ENCODE measurements around the gene DCP1B.
A peak's percentile ranks its signal among the peaks of the same experiment; 100 is the strongest.

Gene DCP1B

DNA sequence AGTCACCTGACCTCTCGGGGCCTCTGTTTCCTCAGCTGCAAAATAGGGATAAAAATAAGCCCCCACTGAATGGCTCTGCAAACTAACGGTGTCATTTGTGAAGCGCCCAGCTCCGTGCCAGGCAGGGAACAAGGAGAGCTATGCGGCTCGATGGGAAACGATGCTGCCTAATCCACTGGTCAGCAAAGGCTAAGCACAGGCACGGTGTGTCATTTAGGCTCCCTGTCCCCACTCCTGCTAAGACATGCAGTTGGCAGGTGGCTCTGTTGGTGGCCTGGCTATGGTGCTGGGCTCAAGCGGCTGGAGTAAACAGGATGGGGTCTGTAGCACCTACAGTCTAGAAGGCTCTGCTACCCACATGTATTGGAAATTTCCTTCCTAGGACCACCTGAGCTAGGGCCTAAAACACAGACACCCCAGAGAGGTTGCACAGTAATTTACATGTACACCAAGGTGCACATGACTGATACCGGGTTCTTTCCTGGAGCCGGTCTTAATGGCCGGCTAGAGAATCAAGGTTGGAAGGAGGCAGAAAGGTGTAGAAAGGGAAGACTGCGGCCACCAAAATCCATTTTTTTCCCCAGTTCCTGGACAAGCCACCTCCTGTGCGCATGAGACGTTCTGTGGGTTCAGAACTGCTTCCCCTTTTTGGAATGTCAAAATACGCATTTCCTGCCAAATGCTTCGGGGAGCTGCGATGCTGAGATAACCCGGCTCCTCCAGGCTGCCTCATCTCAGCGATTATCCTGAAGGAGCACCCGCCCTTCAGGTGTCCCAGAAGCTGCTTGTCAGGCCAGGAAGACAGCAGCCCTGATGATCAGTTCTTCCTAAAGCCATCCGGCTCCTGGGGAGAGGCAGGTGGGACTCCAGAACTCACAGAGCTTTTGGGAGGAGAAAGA lies 86.8 kb downstream of the DCP1B start:
- Histone ChIP-seq H3K4me2 (peak overlapping the region; percentile 94), H3K4me1 (peaks cover 97% of the 10 kb centered on the region), H3K27ac (peak overlapping the region; percentile 95), H3K4me3 (peak overlapping the region; percentile 70), H3K36me3 (no peaks in the 10 kb centered on the region; the same call in 1 of the 2 replicates), H4K20me1 (no peaks in the 10 kb centered on the region), H3K9me3 (no peaks in the 10 kb centered on the region), H3K9ac (peak overlapping the region; percentile 88), H3K27me3 (no peaks in the 10 kb centered on the region)
- no peak for TF ChIP-seq Cebpa-rat (IDR thresholded peaks at IDR 0.05)

DNA sequence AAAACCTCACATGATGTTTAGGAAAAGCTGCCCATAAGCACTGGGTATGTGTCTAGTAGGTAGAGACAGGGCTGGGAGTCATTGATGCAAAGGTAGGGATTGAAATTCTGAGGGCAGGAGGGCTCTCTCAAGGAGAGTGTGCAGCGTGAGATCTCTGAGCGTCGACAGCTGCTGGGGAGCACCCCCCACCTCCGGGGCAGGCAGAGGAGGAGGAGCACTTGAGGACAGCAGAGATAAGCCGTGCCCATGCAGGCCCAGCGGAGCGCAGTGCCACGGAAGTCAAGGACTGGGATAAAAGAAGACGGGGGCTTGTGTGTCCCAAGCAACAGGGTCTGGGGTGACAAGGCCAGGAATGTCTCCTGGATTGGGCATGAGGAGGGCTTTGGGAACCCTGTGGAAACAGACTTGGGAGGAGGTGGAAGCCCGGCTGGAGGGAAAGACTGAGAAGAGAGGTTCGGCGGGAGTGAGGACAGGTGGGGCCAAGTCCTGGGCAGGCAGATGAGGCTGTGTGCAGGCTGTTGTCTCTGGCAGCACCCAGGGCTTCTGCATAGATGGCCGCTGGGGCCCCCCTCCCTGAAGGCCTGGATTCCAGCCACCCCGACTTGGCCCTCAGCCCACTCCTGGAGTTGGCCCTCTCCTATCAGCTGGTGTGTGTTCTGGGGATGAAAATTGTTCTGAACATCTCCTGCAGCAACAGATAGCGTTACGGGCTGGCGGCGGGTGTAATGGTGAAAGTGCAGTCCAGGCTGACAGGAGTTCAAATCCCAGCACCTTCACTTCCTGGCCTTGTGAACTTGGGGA lies 87.7 kb downstream of the DCP1B start:
- H3K4me3 ChIP-seq = peak overlapping the region; percentile 70
- peak overlapping the region; percentile 88 for H3K9ac ChIP-seq
- peaks cover 99% of the 10 kb centered on the region for H3K4me1 ChIP-seq
- H3K27me3 ChIP-seq = no peaks in the 10 kb centered on the region
- no peaks in the 10 kb centered on the region for H3K9me3 ChIP-seq
- H3K27ac ChIP-seq = peak overlapping the region; percentile 95
- H4K20me1 ChIP-seq = no peaks in the 10 kb centered on the region
- H3K4me2 ChIP-seq = peak overlapping the region; percentile 94
- H3K36me3 ChIP-seq = no peaks in the 10 kb centered on the region; the same call in 1 of the 2 replicates
- no peak for TF ChIP-seq Cebpa-rat (IDR thresholded peaks at IDR 0.05)

DNA sequence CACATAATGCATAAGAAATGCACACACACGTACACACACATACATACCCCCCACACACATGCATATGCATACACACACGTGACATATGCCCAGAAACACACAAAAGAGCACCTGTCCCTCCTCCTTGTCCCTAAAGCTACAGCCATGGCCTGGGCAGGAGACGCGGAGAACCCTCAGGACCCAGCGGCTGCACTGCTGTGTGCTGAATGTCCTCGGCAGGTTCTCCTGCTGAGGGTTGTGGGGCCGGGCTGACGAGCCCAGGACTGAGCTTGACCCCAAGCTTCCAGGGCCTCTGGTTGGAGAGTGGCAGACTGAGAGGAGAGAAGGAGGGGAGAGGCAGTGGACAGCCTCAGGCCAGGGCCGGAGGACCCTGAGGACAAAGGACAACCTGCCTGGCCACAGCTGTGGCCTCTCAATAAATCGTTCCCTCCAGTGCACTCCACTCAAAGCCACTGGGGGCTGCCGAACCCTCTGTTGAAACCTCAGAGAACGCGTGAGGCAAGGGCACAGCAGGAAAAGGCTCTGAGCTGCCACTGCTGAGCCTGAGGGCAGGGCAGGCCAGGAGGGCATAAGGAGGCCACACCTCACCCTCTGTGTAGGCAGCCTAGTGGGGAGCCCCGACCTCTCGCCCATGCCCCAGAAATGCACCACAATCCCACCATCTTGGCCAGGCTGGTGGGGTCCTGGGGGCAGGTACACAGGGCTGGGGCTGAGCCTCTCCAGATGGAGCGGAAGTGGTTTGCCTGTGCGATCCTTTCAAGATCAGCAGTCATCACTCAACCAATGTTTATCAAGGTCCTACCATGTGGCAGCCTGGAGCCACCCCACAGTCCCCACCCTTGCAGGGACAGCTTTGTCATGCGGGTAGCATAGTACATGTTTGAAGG lies 88.9 kb downstream of the DCP1B start:
- Histone ChIP-seq H4K20me1 (no peaks in the 10 kb centered on the region), H3K9me3 (no peaks in the 10 kb centered on the region), H3K9ac (peak overlapping the region; percentile 88; the same call in 1 of the 2 replicates), H3K4me1 (peaks cover 91% of the 10 kb centered on the region), H3K4me2 (peak overlapping the region; percentile 94), H3K27me3 (no peaks in the 10 kb centered on the region), H3K36me3 (peaks cover under 1% of the 10 kb centered on the region; the same call in 1 of the 2 replicates), H3K4me3 (peak overlapping the region; percentile 23; the same call in 1 of the 2 replicates), H3K27ac (peak overlapping the region; percentile 95)
- TF ChIP-seq Cebpa-rat (IDR thresholded peaks at IDR 0.05) = no peak

DNA sequence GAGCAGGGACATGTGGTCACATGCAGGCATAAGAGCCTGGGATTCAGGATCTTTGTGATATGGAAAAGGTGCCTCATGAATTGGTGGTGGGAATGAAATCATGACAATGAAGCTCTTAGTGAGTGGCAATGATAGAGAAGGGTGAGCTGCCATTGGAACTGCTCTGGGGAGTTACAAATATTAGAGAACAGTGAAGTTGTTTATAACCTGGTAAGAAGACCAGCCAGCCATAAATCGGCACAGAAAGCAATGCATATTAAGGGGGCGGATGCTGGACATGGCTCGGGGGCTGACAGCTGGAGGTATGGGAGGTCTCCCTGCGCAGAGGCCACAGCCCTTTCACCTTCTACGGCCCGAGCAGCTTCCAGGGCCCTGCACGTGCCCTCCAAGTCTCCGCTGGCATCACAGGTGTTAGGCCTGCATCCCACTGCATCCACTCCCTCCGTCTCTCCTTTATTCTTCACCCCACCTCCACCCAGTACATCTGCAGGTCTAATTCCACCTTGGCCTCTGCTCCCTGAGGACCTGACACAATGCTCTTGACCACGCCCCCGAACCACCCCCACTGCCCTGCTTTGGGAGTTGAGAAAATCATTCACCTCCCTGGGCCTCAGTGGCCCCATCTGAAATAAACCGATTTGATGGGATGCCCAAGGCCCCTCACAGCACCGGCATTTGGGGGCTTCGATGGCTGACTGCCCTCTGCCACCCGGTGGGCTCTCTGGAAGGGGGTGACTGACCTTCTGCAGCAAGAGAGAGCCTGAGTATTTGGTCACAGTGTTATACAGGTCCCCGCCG lies 89.9 kb downstream of the DCP1B start:
- Histone ChIP-seq H3K9ac (no peak overlapping the region), H3K27me3 (no peaks in the 10 kb centered on the region), H3K36me3 (peaks cover 10% of the 10 kb centered on the region; the same call in 1 of the 2 replicates), H3K4me2 (peak overlapping the region; percentile 94), H3K9me3 (no peaks in the 10 kb centered on the region), H3K4me3 (no peak overlapping the region), H3K27ac (peak overlapping the region; percentile 95), H3K4me1 (peaks cover 81% of the 10 kb centered on the region), H4K20me1 (no peaks in the 10 kb centered on the region)
- no peak for TF ChIP-seq Cebpa-rat (IDR thresholded peaks at IDR 0.05)

DNA sequence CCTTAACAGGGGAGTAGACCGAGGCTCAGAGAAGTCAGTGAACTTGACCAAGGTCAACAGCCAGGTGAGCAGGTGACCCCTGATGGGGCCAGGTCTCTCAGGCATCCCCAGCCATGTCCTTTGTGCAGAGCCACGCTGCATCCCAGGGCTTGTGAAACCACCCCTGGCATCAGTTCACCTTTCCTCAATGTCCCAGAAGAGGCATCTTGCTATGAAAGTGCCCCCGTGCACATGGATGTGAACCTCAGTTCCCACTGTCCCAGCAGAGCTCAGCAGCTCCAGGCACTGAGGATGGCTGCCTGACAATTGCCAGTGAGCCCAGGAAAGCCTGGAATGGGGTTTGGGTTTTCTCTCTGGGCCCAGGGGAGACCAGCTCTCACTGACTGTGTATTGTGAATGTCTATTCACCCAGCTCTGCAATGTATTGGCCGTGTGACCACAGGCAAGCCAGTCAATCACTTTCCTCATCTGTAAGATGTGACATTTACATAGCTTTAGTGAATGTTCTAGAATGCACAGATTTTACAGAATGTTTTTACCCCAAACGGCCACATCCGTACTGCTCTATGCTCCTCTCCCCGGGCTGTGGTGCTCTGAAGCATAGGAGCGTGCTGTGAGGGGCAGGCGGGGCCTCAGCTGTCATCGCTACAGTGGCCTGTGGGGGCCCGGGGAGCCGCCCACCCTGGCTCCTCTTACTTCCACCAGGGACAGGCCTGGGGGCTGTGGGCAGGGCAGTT lies 90.7 kb downstream of the DCP1B start:
- Histone ChIP-seq H3K9me3 (no peaks in the 10 kb centered on the region), H3K4me1 (peaks cover 73% of the 10 kb centered on the region), H3K36me3 (peaks cover 10% of the 10 kb centered on the region; the same call in 1 of the 2 replicates), H3K9ac (no peak overlapping the region), H3K4me2 (peak overlapping the region; percentile 94), H3K4me3 (no peak overlapping the region), H3K27ac (peak overlapping the region; percentile 95), H3K27me3 (no peaks in the 10 kb centered on the region), H4K20me1 (no peaks in the 10 kb centered on the region)
- TF ChIP-seq Cebpa-rat (IDR thresholded peaks at IDR 0.05) = no peak

DNA sequence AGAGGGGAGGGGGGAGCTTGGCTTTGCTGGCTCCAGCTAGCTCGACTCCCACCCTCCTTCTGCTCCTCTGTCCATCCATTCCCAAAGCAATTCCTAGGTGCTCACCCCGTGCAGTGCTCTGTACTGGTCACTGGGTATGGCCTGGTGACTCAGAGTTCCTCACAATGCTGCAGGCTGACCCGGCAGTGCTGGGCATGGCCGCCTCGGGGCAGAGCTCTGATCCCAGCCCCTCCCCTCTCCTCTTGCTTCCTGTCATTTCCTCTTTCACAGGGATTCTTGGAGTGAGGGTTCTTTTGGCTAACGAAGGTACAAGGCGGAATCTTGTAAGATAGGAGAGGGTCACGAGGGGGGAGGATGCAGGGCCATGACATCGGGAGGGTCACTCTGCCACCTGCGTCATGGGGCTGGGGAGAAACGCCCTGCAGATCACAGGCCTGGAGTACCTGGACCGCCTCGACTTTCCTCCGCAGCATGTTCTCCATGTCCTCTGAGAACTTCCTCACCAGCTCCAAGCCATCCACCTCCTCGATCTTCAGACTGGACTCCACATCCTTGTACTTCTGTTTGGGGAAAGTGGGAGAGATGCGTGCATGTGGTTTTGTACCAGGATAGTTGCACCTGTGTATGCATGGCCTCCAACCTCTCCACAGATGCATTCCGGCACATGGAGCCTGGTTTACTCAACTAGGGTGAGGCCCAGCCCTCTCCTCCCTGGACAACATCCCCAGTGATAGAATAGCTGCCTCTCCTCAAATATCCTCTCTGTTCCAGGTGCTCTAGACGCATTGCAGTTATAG lies 91.5 kb downstream of the DCP1B start:
- H3K4me2 ChIP-seq = peak overlapping the region; percentile 94
- H3K36me3 ChIP-seq = peaks cover 14% of the 10 kb centered on the region; the same call in 1 of the 2 replicates
- no peak overlapping the region for H3K9ac ChIP-seq
- no peak overlapping the region for H3K4me3 ChIP-seq
- peak overlapping the region; percentile 55; the same call in 1 of the 2 replicates for H3K27ac ChIP-seq
- H3K9me3 ChIP-seq = peaks cover 6% of the 10 kb centered on the region
- H3K27me3 ChIP-seq = no peaks in the 10 kb centered on the region
- peaks cover 66% of the 10 kb centered on the region for H3K4me1 ChIP-seq
- H4K20me1 ChIP-seq = no peaks in the 10 kb centered on the region
- TF ChIP-seq Cebpa-rat (IDR thresholded peaks at IDR 0.05) = no peak
